ENCODE data around the gene HNRNPH3. TPM values are rescaled to one million over a fixed set of nuclear protein-coding genes. Genes with fewer than 3 reads are reported as not detected.

The HNRNPH3 gene
- total RNA-seq, 1 donor from 2014 or later, result 199 TPM

- no peak for TF ChIP-seq CTCF (conservative IDR thresholded peaks at IDR 0.05)
- no peak overlapping the region for H3K4me3 Mint-ChIP-seq
- DNase-seq (ENCODE audit: extremely low spot score, unreplicated experiment), result no peak
- no peaks in the 10 kb centered on the region for H3K4me1 Mint-ChIP-seq (ENCODE audit: unreplicated experiment)
- H3K9me3 Mint-ChIP-seq, result no peaks in the 10 kb centered on the region
- H3K27ac Mint-ChIP-seq, result no peak overlapping the region
- H3K36me3 Mint-ChIP-seq, result peaks cover 14% of the 10 kb centered on the region
- no peaks in the 10 kb centered on the region for H3K27me3 Mint-ChIP-seq
These were observed 27.3 kb downstream of the HNRNPH3 start for GRCh38 chr10:68359189-68359588.

GRCh38 chr10:68362590-68362989, 30.7 kb downstream of the HNRNPH3 start:
- Mint-ChIP-seq H3K27ac (no peak overlapping the region), H3K9me3 (no peaks in the 10 kb centered on the region), H3K4me3 (no peak overlapping the region), H3K4me1 (ENCODE audit: unreplicated experiment) (no peaks in the 10 kb centered on the region), H3K27me3 (no peaks in the 10 kb centered on the region), H3K36me3 (peaks cover 10% of the 10 kb centered on the region)
- no peak for TF ChIP-seq CTCF (conservative IDR thresholded peaks at IDR 0.05)
- no peak for DNase-seq (ENCODE audit: extremely low spot score, unreplicated experiment)

- Mint-ChIP-seq H3K4me3 (no peak overlapping the region), H3K27me3 (no peaks in the 10 kb centered on the region), H3K36me3 (peaks cover 7% of the 10 kb centered on the region), H3K9me3 (no peaks in the 10 kb centered on the region), H3K4me1 (ENCODE audit: unreplicated experiment) (no peaks in the 10 kb centered on the region), H3K27ac (no peak overlapping the region)
- no peak for DNase-seq (ENCODE audit: extremely low spot score, unreplicated experiment)
- no peak for TF ChIP-seq CTCF (conservative IDR thresholded peaks at IDR 0.05)
These were observed 32.4 kb downstream of the HNRNPH3 start for GRCh38 chr10:68364101-68364886.

GRCh38 chr10:68365611-68366010, 33.7 kb downstream of the HNRNPH3 start:
- H3K36me3 Mint-ChIP-seq, result peaks cover 13% of the 10 kb centered on the region
- no peak for DNase-seq (ENCODE audit: extremely low spot score, unreplicated experiment)
- H3K4me1 Mint-ChIP-seq (ENCODE audit: unreplicated experiment), result no peaks in the 10 kb centered on the region
- no peak overlapping the region for H3K4me3 Mint-ChIP-seq
- no peaks in the 10 kb centered on the region for H3K9me3 Mint-ChIP-seq
- H3K27ac Mint-ChIP-seq, result no peak overlapping the region
- TF ChIP-seq CTCF (conservative IDR thresholded peaks at IDR 0.05), result no peak
- H3K27me3 Mint-ChIP-seq, result no peaks in the 10 kb centered on the region

GRCh38 chr10:68366600-68366999, 34.7 kb downstream of the HNRNPH3 start:
- Mint-ChIP-seq H3K4me3 (no peak overlapping the region), H3K9me3 (no peaks in the 10 kb centered on the region), H3K36me3 (peaks cover 15% of the 10 kb centered on the region), H3K4me1 (ENCODE audit: unreplicated experiment) (no peaks in the 10 kb centered on the region), H3K27ac (no peak overlapping the region), H3K27me3 (no peaks in the 10 kb centered on the region)
- TF ChIP-seq CTCF (conservative IDR thresholded peaks at IDR 0.05), result no peak
- no peak for DNase-seq (ENCODE audit: extremely low spot score, unreplicated experiment)

Data from type B pancreatic cell (in vitro differentiated cells).